ENCODE measurements around the gene PCGF6.
A peak's percentile ranks its signal among the peaks of the same experiment; 100 is the strongest.

PCGF6 gene

DNA sequence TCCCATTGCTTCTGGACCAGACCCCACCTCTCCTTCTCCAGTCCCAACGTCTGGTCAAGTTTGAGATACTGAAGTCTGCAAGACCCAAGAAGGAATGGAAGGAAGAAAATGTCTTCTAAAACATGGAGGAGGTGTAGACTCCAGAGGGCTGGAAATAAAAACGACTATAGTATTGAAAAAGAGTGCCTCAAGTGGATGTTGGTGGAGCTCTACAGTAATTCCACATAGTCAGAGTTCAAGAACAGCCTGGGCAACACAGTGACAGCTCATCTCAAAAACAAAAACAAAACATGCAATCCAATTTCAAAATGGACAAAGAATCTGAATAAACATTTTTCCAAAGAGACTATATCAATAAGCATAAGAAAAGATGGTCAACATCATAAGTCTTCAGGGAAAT is 2.3 kb upstream of the PCGF6 start:
- no peak overlapping the region for H3K4me3 ChIP-seq (ENCODE audit: low read length)
- no peak for DNase-seq (ENCODE audit: low read depth)
- TF ChIP-seq CTCF (conservative IDR thresholded peaks at IDR 0.05; ENCODE audit: low read length), result no peak

GRCh38 chr10:103350175-103350516 is 794 bp downstream of the PCGF6 start:
- DNase-seq (ENCODE audit: low read depth), result no peak
- no peak for TF ChIP-seq CTCF (conservative IDR thresholded peaks at IDR 0.05; ENCODE audit: low read length)
- H3K4me3 ChIP-seq (ENCODE audit: low read length), result peak overlapping the region; percentile 74

GRCh38 chr10:103336370-103336769 is 14.6 kb downstream of the PCGF6 start:
- no peak overlapping the region for H3K4me3 ChIP-seq (ENCODE audit: low read length)
- DNase-seq (ENCODE audit: low read depth), result no peak
- TF ChIP-seq CTCF (conservative IDR thresholded peaks at IDR 0.05; ENCODE audit: low read length), result no peak

GRCh38 chr10:103334567-103334966 is 16.4 kb downstream of the PCGF6 start:
- no peak for DNase-seq (ENCODE audit: low read depth)
- H3K4me3 ChIP-seq (ENCODE audit: low read length), result no peak overlapping the region
- TF ChIP-seq CTCF (conservative IDR thresholded peaks at IDR 0.05; ENCODE audit: low read length), result no peak; the same call in 1 of the 2 replicates

- peak; percentile 67 for TF ChIP-seq CTCF (conservative IDR thresholded peaks at IDR 0.05; ENCODE audit: low read length)
- DNase-seq (ENCODE audit: low read depth), result peak; percentile 28
- no peak overlapping the region for H3K4me3 ChIP-seq (ENCODE audit: low read length)
Measured at GRCh38 chr10:103333934-103334520, 16.9 kb downstream of the PCGF6 start.

DNA sequence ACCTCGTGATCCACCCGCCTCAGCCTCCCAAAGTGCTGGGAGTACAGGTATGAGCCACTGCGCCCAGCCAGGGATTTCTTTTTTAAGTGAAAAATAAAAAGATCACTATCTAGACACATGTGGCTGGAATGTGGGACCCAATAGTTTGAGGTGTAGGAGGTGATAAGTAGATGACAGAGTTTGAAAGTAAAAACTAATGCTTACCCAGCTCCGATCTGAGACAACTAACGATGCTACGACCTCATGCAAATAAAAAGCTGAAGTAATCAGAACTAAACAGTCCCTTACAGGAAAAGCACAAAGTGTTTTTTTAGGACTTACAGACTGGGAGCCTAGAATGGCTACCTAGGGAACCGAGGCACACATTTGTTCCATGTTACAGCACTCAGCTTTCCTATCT is 23.0 kb downstream of the PCGF6 start:
- DNase-seq (ENCODE audit: low read depth), result no peak
- H3K4me3 ChIP-seq (ENCODE audit: low read length), result no peak overlapping the region
- TF ChIP-seq CTCF (conservative IDR thresholded peaks at IDR 0.05; ENCODE audit: low read length), result no peak

DNA sequence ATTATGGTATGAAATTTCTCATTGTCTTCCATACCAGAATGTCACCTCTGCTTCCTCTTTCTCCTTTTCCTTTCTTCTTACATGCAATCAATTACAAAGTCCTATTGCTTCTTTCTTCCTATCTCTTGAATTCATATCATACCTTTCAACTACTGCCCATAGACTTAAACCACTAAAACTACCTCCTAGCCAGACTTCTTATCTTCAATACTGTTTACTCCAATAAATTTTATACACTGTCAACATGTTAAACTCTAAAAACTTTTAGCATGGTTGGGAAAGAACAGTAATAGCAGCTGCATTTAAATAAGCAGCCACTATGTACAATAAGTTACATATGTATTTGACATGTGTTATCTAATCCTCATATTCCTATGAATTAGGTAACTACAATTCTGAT is 34.9 kb downstream of the PCGF6 start:
- no peak for TF ChIP-seq CTCF (conservative IDR thresholded peaks at IDR 0.05; ENCODE audit: low read length)
- H3K4me3 ChIP-seq (ENCODE audit: low read length), result no peak overlapping the region

More for the DNA sequence above, 34.9 kb downstream of the PCGF6 start:
- DNase-seq (ENCODE audit: low read depth), result no peak
